Endothelial cell of umbilical vein (primary cell): ENCODE results near the gene CDK18. TPM values are rescaled to one million over a fixed set of nuclear protein-coding genes. Genes with fewer than 3 reads are reported as not detected.

Experiments
- BruUV-seq: library from RNA; stranded (reverse); fragments of 400-500 nt; replicated peaks from 2 replicates; lab custom pipeline; 2021; lab: Mats Ljungman, UMichigan
- CTCF ChIA-PET: fragments of 300-600, 350-600 bp; sonication (Branson Sonifier 250); formaldehyde crosslinking; loops from one replicate; lab custom pipeline; 2021; ENCODE audit warnings: antibody characterized with exemption, inconsistent platforms; lab: Charles Lee
- POLR2A ChIA-PET: fragments of 300-600, 350-600 bp; sonication (Branson Sonifier 250); formaldehyde crosslinking; loops from one replicate; lab custom pipeline; 2021; ENCODE audit warnings: antibody characterized with exemption, inconsistent platforms; lab: Charles Lee
- DNase-seq: peaks from one replicate; pipeline ENCODE4 v3.0.0-alpha.2; 2011; ENCODE audit warnings: low read depth, low spot score
- FAIRE-seq: peaks from 2 replicates; lab custom pipeline; 2011; peaks lifted over from hg19 to GRCh38; lab: Jason Lieb, UNC
- H2AFZ ChIP-seq: 2 replicates; pipeline ENCODE4 v1.6.0; 2012; ENCODE audit warnings: low read depth, low read length, control low read depth, inconsistent platforms
- H3K27ac ChIP-seq: 2 replicates; pipeline ENCODE4 v1.5.1; 2011; ENCODE audit warnings: low read depth, mild to moderate bottlenecking, control low read depth, low read length, moderate library complexity; ENCODE audit not compliant: insufficient read depth
- H3K27me3 ChIP-seq, 2 experiments: 2 replicates each; pipeline versions ENCODE4 v1.6.0 to v1.6.1; 2011; ENCODE audit warnings: low read length in 2 of 2, mixed read lengths in 1 of 2; ENCODE audit not compliant: control insufficient read depth in 2 of 2, insufficient read depth in 2 of 2
- H3K36me3 ChIP-seq, 2 experiments: 2 replicates in 1 of 2; 3 replicates in 1 of 2; pipeline ENCODE4 v1.5.1; 2011; ENCODE audit warnings: low read length in 2 of 2, mild to moderate bottlenecking in 1 of 2, moderate library complexity in 1 of 2; ENCODE audit not compliant: control insufficient read depth in 2 of 2, insufficient read depth in 2 of 2; ENCODE audit errors: extremely low read depth in 1 of 2
- H3K4me1 ChIP-seq: 3 replicates; pipeline ENCODE4 v1.5.1; 2011; ENCODE audit warnings: mild to moderate bottlenecking, low read length; ENCODE audit not compliant: control insufficient read depth, insufficient read depth; ENCODE audit errors: extremely low read depth
- H3K4me2 ChIP-seq: 2 replicates; pipeline ENCODE4 v1.6.1; 2011; ENCODE audit warnings: low read length, control low read depth, mixed read lengths; ENCODE audit not compliant: insufficient read depth
- H3K4me3 ChIP-seq, 3 experiments: fragments of 200-600 bp in 1 of 3; sonication (generic), shearing (Covaris generic) in 1 of 3; replicated peaks in 1 of 3; 2 replicates each; pipeline ENCODE4 v1.5.1; 2011 to 2016; ENCODE audit warnings: control low read depth in 3 of 3, low read length in 3 of 3, mild to moderate bottlenecking in 2 of 3, inconsistent platforms in 1 of 3, low read depth in 1 of 3, moderate library complexity in 1 of 3; ENCODE audit not compliant: insufficient read depth in 1 of 3
- H3K79me2 ChIP-seq: 2 replicates; pipeline ENCODE4 v1.6.0; 2012; ENCODE audit warnings: low read length, inconsistent platforms; ENCODE audit not compliant: control insufficient read depth, insufficient read depth
- H3K9ac ChIP-seq: replicated peaks from 2 replicates; pipeline ENCODE3; 2011; ENCODE audit warnings: low read length, control low read depth; ENCODE audit not compliant: insufficient read depth; ENCODE audit errors: extremely low read depth
- H3K9me1 ChIP-seq: replicated peaks from 3 replicates; pipeline ENCODE4 v1.6.0; 2011; ENCODE audit warnings: mild to moderate bottlenecking, low read length; ENCODE audit not compliant: control insufficient read depth, insufficient read depth; ENCODE audit errors: extremely low read depth
- H3K9me3 ChIP-seq: replicated peaks from 2 replicates; pipeline ENCODE4 v1.5.1; 2012; ENCODE audit warnings: low read length, inconsistent platforms; ENCODE audit not compliant: control insufficient read depth, insufficient read depth
- H4K20me1 ChIP-seq: replicated peaks from 2 replicates; pipeline ENCODE3; 2011; ENCODE audit warnings: mild to moderate bottlenecking, low read length; ENCODE audit not compliant: control insufficient read depth, insufficient read depth; ENCODE audit errors: extremely low read depth
- CTCF ChIP-seq, 2 donors: IDR thresholded peaks; 1 replicate in 1 of 2; 2 replicates in 1 of 2; pipeline ENCODE4 v1.5.1; 2011; ENCODE audit warnings: low read length in 2 of 2, mild to moderate bottlenecking in 2 of 2, moderate library complexity in 2 of 2, control low read depth in 1 of 2, inconsistent platforms in 1 of 2, low read depth in 1 of 2; ENCODE audit not compliant: insufficient read depth in 1 of 2; ENCODE audit errors: extremely low read depth in 1 of 2
- EZH2 ChIP-seq: IDR thresholded peaks from 2 replicates; pipeline ENCODE4 v1.6.1; 2012; ENCODE audit warnings: borderline replicate concordance, low read depth, mild to moderate bottlenecking, moderate library complexity, low read length, inconsistent platforms; ENCODE audit not compliant: severe bottlenecking
- FOS ChIP-seq: IDR thresholded peaks from 2 replicates; pipeline ENCODE4 v1.6.1; 2011; ENCODE audit warnings: mild to moderate bottlenecking, low read length, moderate library complexity, borderline replicate concordance; ENCODE audit not compliant: insufficient read depth
- GATA2 ChIP-seq: IDR thresholded peaks from 2 replicates; pipeline ENCODE4 v1.7.0; 2011; ENCODE audit warnings: low read depth, mild to moderate bottlenecking, moderate library complexity, mixed read lengths, low read length; ENCODE audit not compliant: insufficient read length, insufficient read depth
- JUN ChIP-seq: IDR thresholded peaks from 2 replicates; pipeline ENCODE4 v1.6.1; 2011; ENCODE audit warnings: borderline replicate concordance, low read depth; ENCODE audit not compliant: insufficient read length, insufficient read depth
- MAX ChIP-seq: IDR thresholded peaks from 2 replicates; pipeline ENCODE4 v1.6.1; 2011; ENCODE audit not compliant: insufficient read depth, insufficient read length
- MYC ChIP-seq: IDR thresholded peaks from one replicate; pipeline ENCODE4 v1.6.1; 2011; ENCODE audit warnings: mild to moderate bottlenecking, low read depth, low read length
- POLR2A ChIP-seq: IDR thresholded peaks from 2 replicates; pipeline ENCODE4 v1.6.1; 2012; ENCODE audit warnings: low read depth, mild to moderate bottlenecking, control low read depth, low read length
- POLR2AphosphoS5 ChIP-seq: IDR thresholded peaks from 2 replicates; pipeline ENCODE4 v1.6.1; 2012; ENCODE audit warnings: low read depth, mild to moderate bottlenecking, control low read depth, low read length, moderate library complexity; ENCODE audit not compliant: insufficient read depth
- dilution Hi-C: fragments of 300-500 bp; cut with MboI; formaldehyde crosslinking; loops from one replicate; pipeline ENCODE4 v1.15.0; 2019; ENCODE audit warnings: low sequenced_read_pairs; ENCODE audit not compliant: extremely low pct_ligation_motif_present
- intact Hi-C: fragments of 100-400 bp; cut with micrococcal nuclease; formaldehyde crosslinking; loops from one replicate; pipeline ENCODE4 v1.10.0; 2022
- polyA plus RNA-seq, 4 experiments: library from polyadenylated mRNA; depleted of rRNA in 3 of 4; stranded (reverse) in 3 of 4; unstranded in 1 of 4; fragments of >200 nt; gene quantifications; 2 replicates each; pipeline versions ENCODE4 v1.2.1 to v1.2.3, GENCODE V29; 2011 to 2012; ENCODE audit warnings: missing spikeins in 1 of 4
- total RNA-seq: library from RNA; stranded (reverse); gene quantifications from 2 replicates; pipeline ENCODE4 v1.2.3, GENCODE V29; 2021

CDK18 gene
- total and polyA plus RNA-seq, 2 donors (not counting 3 experiments of a cell fraction or from before 2014, with no cell fraction given): 0.17 to 1.2 TPM

DNA sequence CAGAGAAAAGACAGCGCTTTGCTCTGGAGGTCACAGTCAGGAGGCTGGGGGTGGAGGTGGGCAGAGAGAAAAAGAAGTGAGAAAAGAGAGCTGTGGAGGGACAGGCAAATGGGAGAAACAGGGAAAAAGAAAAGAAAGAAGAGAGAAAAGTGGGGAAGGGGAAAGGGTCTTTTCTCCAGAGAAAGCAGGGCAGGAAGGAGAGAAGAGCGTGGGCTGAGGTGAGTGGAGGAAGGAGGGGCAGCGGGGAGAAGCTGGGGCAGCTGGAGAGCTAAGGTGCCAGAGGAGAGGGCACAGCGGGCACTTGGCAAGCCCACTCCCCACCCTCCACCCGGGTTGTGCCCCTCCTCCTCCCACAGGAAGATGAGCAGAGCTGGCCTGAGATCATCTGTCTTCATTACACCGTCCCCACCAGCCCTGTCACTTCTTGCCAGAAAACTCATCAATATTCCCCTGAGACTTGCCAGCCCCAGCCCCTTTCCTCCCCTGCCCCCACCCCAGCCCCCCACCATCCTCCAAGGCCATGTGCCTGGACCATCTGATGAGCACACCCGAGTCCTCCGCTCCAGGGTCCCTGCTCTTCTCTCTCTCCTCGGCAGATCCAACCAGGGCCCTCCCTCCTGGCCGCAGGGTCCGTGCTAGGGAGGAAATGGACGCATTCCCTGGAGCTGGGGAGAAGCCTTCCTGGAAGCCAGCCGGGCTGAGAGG is 31.6 kb upstream of the CDK18 start:
- TF ChIP-seq JUN (no peak), MAX (no peak), FOS (no peak), MYC (no peak), POLR2AphosphoS5 (no peak), CTCF (IDR thresholded peaks at IDR 0.05; ENCODE audit: extremely low read depth in 1 of 2, insufficient read depth in 1 of 2, low read depth in 1 of 2, low read length in 2 of 2) (no peak), EZH2 (no peak), POLR2A (no peak), GATA2 (no peak)
- Histone ChIP-seq H3K27me3 (peaks cover 0 to under 1% of the 10 kb centered on the region in 2 experiments), H3K79me2 (no peaks in the 10 kb centered on the region), H4K20me1 (no peaks in the 10 kb centered on the region), H3K36me3 (no peaks in the 10 kb centered on the region), H3K9ac (no peak overlapping the region), H3K9me1 (no peaks in the 10 kb centered on the region), H3K4me1 (no peaks in the 10 kb centered on the region), H3K27ac (no peak overlapping the region), H2AFZ (no peak overlapping the region), H3K4me2 (no peak overlapping the region), H3K9me3 (no peaks in the 10 kb centered on the region), H3K4me3 (no peak overlapping the region)
- dilution Hi-C loops (no loop called here), intact Hi-C loops (no loop called here)
- ChIA-PET POLR2A (no interaction called here), CTCF (interaction anchor here (1.0 to 2.6 kb wide), 2 partner anchors 13 to 34 kb away, joined by 3 to 12 read pairs; no protein-coding TSS in a partner anchor)
- DNase-seq (no peak), FAIRE-seq (no peak)
- no TSS peak for BruUV-seq
